ENCODE data around the gene ITIH5. TPM values are rescaled to one million over a fixed set of nuclear protein-coding genes. Genes with fewer than 3 reads are reported as not detected.

The ITIH5 gene
- total RNA-seq, 1 donor from 2014 or later = not detected

DNA sequence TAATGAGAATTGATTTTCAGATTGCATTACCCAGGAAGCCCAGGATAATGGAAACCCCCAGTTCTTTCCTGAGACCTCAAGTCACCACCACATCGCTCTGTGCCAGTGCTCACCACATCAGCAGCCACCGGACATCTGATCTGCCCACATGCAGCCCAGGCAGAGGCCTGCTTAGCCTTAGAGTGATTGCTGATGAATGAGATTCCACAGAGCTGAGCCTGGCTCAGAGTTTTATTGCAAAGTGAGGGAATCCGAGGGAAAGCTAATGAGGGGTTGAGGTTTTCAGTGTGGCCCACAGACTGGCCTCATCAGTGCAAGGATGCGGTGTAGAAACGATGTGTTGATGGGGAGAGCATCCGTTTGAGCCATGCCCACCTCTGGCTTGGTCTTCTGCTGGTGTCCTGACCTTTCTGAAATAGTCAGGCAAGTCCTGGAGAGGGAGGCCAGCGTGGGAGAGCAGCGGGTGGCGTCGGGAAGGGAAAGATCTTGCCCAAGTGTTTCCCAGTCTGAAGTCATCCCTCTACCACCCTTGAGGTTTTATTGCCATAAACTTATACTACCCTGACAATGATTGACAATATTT, 120.3 kb downstream of the ITIH5 start:
- Mint-ChIP-seq H3K4me3 (no peak overlapping the region), H3K4me1 (no peaks in the 10 kb centered on the region), H3K27ac (no peak overlapping the region), H3K36me3 (ENCODE audit: low read depth) (no peaks in the 10 kb centered on the region), H3K9me3 (no peaks in the 10 kb centered on the region), H3K27me3 (peaks cover 5% of the 10 kb centered on the region)
- POLR2A ChIA-PET = no interaction called here
- CTCF ChIA-PET = no interaction called here
- no peak for DNase-seq
- ATAC-seq (ENCODE audit: low read depth) = no peak
- TF ChIP-seq CTCF (IDR thresholded peaks at IDR 0.05) = no peak
- intact Hi-C loops (cut with micrococcal nuclease) = no loop called here

- CTCF ChIA-PET = no interaction called here
- Mint-ChIP-seq H3K36me3 (ENCODE audit: low read depth) (no peaks in the 10 kb centered on the region), H3K9me3 (no peaks in the 10 kb centered on the region), H3K27me3 (peaks cover 5% of the 10 kb centered on the region), H3K27ac (no peak overlapping the region), H3K4me3 (no peak overlapping the region), H3K4me1 (no peaks in the 10 kb centered on the region)
- POLR2A ChIA-PET = interaction anchor here (0.7 kb wide), 1 partner anchor 17 kb away, joined by 5 read pairs; no protein-coding TSS in a partner anchor
- no peak for ATAC-seq (ENCODE audit: low read depth)
- intact Hi-C loops (cut with micrococcal nuclease) = no loop called here
- DNase-seq = no peak
- no peak for TF ChIP-seq CTCF (IDR thresholded peaks at IDR 0.05)
These were observed 121.0 kb downstream of the ITIH5 start for GRCh38 chr10:7545792-7546191.

DNA sequence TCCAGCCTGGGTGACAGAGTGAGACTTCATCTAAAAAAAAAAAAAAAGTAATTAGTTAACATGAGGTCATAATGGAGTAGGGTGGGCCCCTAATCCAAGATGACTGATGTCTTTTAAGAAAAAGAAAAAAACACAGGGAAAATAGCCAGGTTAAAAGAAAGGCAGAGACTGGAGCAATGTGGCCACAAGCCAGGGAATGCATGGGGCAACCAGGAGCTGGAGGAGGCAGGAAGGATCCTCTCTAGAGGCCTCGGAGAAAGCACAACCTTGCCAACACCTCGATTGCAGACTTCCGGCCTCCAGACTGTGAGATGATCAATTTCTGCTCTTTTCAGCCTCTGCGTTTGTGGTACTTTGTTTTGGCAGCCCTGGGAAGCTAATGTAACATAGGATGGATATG, 121.5 kb downstream of the ITIH5 start:
- Mint-ChIP-seq H3K36me3 (ENCODE audit: low read depth) (no peaks in the 10 kb centered on the region), H3K4me1 (no peaks in the 10 kb centered on the region), H3K9me3 (no peaks in the 10 kb centered on the region), H3K4me3 (no peak overlapping the region), H3K27ac (no peak overlapping the region), H3K27me3 (peaks cover 5% of the 10 kb centered on the region)
- no peak for TF ChIP-seq CTCF (IDR thresholded peaks at IDR 0.05)
- CTCF ChIA-PET = no interaction called here
- intact Hi-C loops (cut with micrococcal nuclease) = no loop called here
- ATAC-seq (ENCODE audit: low read depth) (no peak), DNase-seq (no peak)
- POLR2A ChIA-PET = interaction anchor here (0.7 kb wide), 1 partner anchor 17 kb away, joined by 5 read pairs; no protein-coding TSS in a partner anchor

GRCh38 chr10:7544203-7544602, 122.6 kb downstream of the ITIH5 start:
- H3K4me3 Mint-ChIP-seq = no peak overlapping the region
- CTCF ChIA-PET = no interaction called here

More at GRCh38 chr10:7544203-7544602, 122.6 kb downstream of the ITIH5 start:
- no peak for TF ChIP-seq CTCF (IDR thresholded peaks at IDR 0.05)
- Mint-ChIP-seq H3K27me3 (peaks cover 5% of the 10 kb centered on the region), H3K9me3 (no peaks in the 10 kb centered on the region), H3K4me1 (no peaks in the 10 kb centered on the region), H3K27ac (no peak overlapping the region), H3K36me3 (ENCODE audit: low read depth) (no peaks in the 10 kb centered on the region)
- ATAC-seq (ENCODE audit: low read depth) = no peak
- POLR2A ChIA-PET = no interaction called here
- intact Hi-C loops (cut with micrococcal nuclease) = no loop called here
- DNase-seq = no peak

Data from activated B cell treated with CpG ODN at 0.5 μM for 24 hours (primary cell).